Neuronal stem cell (in vitro differentiated cells): ENCODE data around the gene SMYD3.

ENCODE experiments used
- DNase-seq: peaks from one replicate; pipeline ENCODE4 v3.0.0-alpha.2; 2013; ENCODE audit warnings: low spot score
- H2AFZ ChIP-seq: one replicate; pipeline ENCODE4 v1.6.1; 2013; ENCODE audit warnings: mild to moderate bottlenecking, low read length, inconsistent platforms
- H2AK5ac ChIP-seq: 2 replicates; pipeline ENCODE4 v1.6.1; 2013; ENCODE audit warnings: low read depth, mild to moderate bottlenecking, inconsistent platforms, low read length, moderate library complexity, mixed read lengths
- H2BK120ac ChIP-seq: 2 replicates; pipeline ENCODE4 v1.6.1; 2013; ENCODE audit warnings: low read depth, mild to moderate bottlenecking, inconsistent platforms, low read length, moderate library complexity, mixed read lengths
- H2BK12ac ChIP-seq: one replicate; pipeline ENCODE4 v1.6.1; 2013; ENCODE audit warnings: low read length, inconsistent platforms
- H2BK15ac ChIP-seq: 2 replicates; pipeline ENCODE4 v1.6.1; 2013; ENCODE audit warnings: mild to moderate bottlenecking, low read length, inconsistent platforms, mixed read lengths
- H2BK5ac ChIP-seq: one replicate; pipeline ENCODE4 v1.6.1; 2013; ENCODE audit warnings: inconsistent platforms, mild to moderate bottlenecking, low read length, moderate library complexity
- H3K14ac ChIP-seq: one replicate; pipeline ENCODE4 v1.6.1; 2013; ENCODE audit warnings: low read length, inconsistent platforms
- H3K18ac ChIP-seq: 2 replicates; pipeline ENCODE4 v1.6.1; 2013; ENCODE audit warnings: low read length, inconsistent platforms
- H3K23ac ChIP-seq: 2 replicates; pipeline ENCODE4 v1.6.1; 2013; ENCODE audit warnings: low read depth, mild to moderate bottlenecking, mixed read lengths, low read length, inconsistent platforms; ENCODE audit not compliant: poor library complexity
- H3K27ac ChIP-seq: replicated peaks from 3 replicates; pipeline ENCODE4 v1.5.1; 2013; ENCODE audit warnings: low read length, inconsistent platforms
- H3K27me3 ChIP-seq, 3 experiments: 2 replicates each; pipeline ENCODE4 v1.6.1; 2013; ENCODE audit warnings: low read length in 3 of 3, mild to moderate bottlenecking in 2 of 3, inconsistent platforms in 1 of 3, low read depth in 1 of 3, mixed read lengths in 1 of 3, moderate library complexity in 1 of 3; ENCODE audit not compliant: control insufficient read depth in 3 of 3, insufficient read depth in 3 of 3
- H3K36me3 ChIP-seq, 2 donors: replicated peaks in 1 of 2; 2 replicates each; pipeline ENCODE4 v1.6.1; 2013; ENCODE audit warnings: low read length in 2 of 2; ENCODE audit not compliant: control insufficient read depth in 2 of 2, insufficient read depth in 2 of 2
- H3K4ac ChIP-seq: 2 replicates; pipeline ENCODE4 v1.6.1; 2013; ENCODE audit warnings: inconsistent platforms, mild to moderate bottlenecking, low read length, moderate library complexity
- H3K4me1 ChIP-seq, 2 donors: 1 replicate in 1 of 2; 2 replicates in 1 of 2; pipeline ENCODE4 v1.6.1; 2013; ENCODE audit warnings: low read length in 2 of 2, low read depth in 1 of 2; ENCODE audit not compliant: control insufficient read depth in 2 of 2, insufficient read depth in 1 of 2
- H3K4me2 ChIP-seq: one replicate; pipeline ENCODE4 v1.6.1; 2013; ENCODE audit warnings: mild to moderate bottlenecking, low read length, inconsistent platforms; ENCODE audit not compliant: insufficient read depth, poor library complexity, severe bottlenecking
- H3K4me3 ChIP-seq, 2 donors: 2 replicates each; pipeline ENCODE4 v1.5.1; 2013; ENCODE audit warnings: low read length in 2 of 2, mild to moderate bottlenecking in 2 of 2, inconsistent platforms in 1 of 2, moderate library complexity in 1 of 2
- H3K79me1 ChIP-seq: one replicate; pipeline ENCODE4 v1.6.1; 2013; ENCODE audit warnings: low read depth, mild to moderate bottlenecking, inconsistent platforms, low read length, moderate library complexity
- H3K9ac ChIP-seq: one replicate; pipeline ENCODE4 v1.6.1; 2013; ENCODE audit warnings: mild to moderate bottlenecking, low read depth, low read length, inconsistent platforms; ENCODE audit not compliant: poor library complexity
- H3K9me3 ChIP-seq, 2 donors: replicated peaks in 1 of 2; 2 replicates each; pipeline versions ENCODE3 to v1.6.1; 2013; ENCODE audit warnings: low read length in 2 of 2, mild to moderate bottlenecking in 2 of 2, inconsistent platforms in 1 of 2, low read depth in 1 of 2, mixed read lengths in 1 of 2, moderate library complexity in 1 of 2; ENCODE audit not compliant: control insufficient read depth in 2 of 2, insufficient read depth in 1 of 2
- H4K8ac ChIP-seq: one replicate; pipeline ENCODE4 v1.6.1; 2013; ENCODE audit warnings: low read depth, mild to moderate bottlenecking, inconsistent platforms, low read length, moderate library complexity
- H4K91ac ChIP-seq: one replicate; pipeline ENCODE4 v1.6.1; 2013; ENCODE audit warnings: low read length, low read depth, mild to moderate bottlenecking, inconsistent platforms; ENCODE audit not compliant: poor library complexity
- WGBS, 2 donors: extraction: QIAGEN DNeasy Blood & Tissue Kit; methylation state at CpG; one replicate each; pipeline ENCODE4 v1.1.7; 2013; ENCODE audit warnings: missing lambda C conversion rate in 2 of 2, mixed read lengths in 1 of 2; ENCODE audit not compliant: insufficient read length in 2 of 2, insufficient replicate concordance in 1 of 2; ENCODE audit errors: extremely low coverage in 2 of 2; 5-methylcytosine and 5-hydroxymethylcytosine counted together

The SMYD3 gene

DNA sequence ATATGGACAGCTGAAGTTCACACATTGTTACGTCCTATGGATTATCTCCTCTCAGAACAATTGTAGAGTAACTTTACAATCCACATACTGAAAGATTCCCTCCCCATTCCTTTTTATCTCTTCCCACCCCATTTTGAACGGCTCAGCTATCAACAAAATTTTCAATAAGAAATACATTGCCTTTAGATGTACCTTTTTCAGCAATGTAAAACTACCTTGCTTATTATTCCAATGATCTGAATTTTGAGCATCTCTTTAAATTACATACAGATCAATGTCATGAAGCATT is 503.7 kb downstream of the SMYD3 start:
- DNase-seq: no peak
- Histone ChIP-seq H4K91ac (no peak overlapping the region), H3K9me3 (peaks cover 0 to 1% of the 10 kb centered on the region in 2 donors), H3K4ac (no peak overlapping the region), H3K9ac (no peak overlapping the region), H3K23ac (no peak overlapping the region), H4K8ac (no peak overlapping the region), H2BK120ac (no peak overlapping the region), H3K14ac (no peak overlapping the region), H3K4me1 (no peaks in the 10 kb centered on the region), H3K4me2 (no peak overlapping the region), H2AK5ac (no peak overlapping the region), H2BK15ac (no peak overlapping the region), H2AFZ (no peak overlapping the region), H3K79me1 (no peaks in the 10 kb centered on the region), H3K27me3 (no peaks in the 10 kb centered on the region), H2BK5ac (no peak overlapping the region), H3K4me3 (no peak overlapping the region), H3K18ac (no peak overlapping the region), H3K27ac (no peak overlapping the region), H2BK12ac (no peak overlapping the region), H3K36me3 (no peaks in the 10 kb centered on the region)
- no CpG with 5 or more reads among the region's 2 CpGs for WGBS, 2 donors

DNA sequence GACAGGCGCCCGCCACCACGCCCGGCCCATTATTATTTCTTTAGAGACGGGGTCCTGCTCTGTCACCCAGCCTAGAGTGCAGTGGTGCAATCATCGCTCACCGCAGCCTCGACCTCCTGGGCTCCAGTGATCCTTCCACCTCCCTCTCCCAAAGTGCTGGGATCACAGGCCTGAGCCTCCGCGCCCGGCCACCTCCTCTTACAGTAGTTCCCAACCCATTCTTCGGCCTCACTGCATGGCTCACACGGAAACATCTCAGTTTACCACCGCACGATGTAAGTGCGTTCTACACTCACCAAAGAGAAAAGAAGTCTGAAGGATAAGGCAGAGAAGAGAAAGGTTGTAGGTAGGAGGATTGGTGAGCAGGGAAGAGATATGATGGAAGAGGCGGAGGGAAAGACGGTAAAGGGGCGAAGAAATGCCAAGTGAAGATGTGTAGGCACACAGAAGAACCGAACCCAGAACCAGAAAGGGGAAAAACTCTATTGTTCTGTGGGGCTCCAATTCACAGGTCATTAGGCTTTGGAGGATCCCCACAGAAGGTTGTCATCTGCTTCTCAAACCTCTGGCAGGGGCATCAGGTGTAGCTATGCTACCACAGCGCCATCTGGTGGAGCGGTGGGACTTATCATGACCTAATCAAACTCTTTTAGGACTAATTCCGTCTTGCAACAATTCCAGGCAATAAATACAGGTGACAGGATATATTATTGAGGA is 504.2 kb downstream of the SMYD3 start:
- no peak overlapping the region for H4K91ac ChIP-seq
- no peak overlapping the region for H2BK5ac ChIP-seq
- no peaks in the 10 kb centered on the region for H3K79me1 ChIP-seq
- H3K4me2 ChIP-seq: no peak overlapping the region
- H3K27ac ChIP-seq: no peak overlapping the region
- H3K23ac ChIP-seq: no peak overlapping the region
- no peaks in the 10 kb centered on the region for H3K27me3 ChIP-seq
- H4K8ac ChIP-seq: no peak overlapping the region
- DNase-seq: peak; percentile 81
- H3K4ac ChIP-seq: no peak overlapping the region
- no peak overlapping the region for H2BK15ac ChIP-seq
- no peak overlapping the region for H2AK5ac ChIP-seq
- no peaks in the 10 kb centered on the region for H3K36me3 ChIP-seq
- no peak overlapping the region for H2BK120ac ChIP-seq
- no peak overlapping the region for H2AFZ ChIP-seq
- no peak overlapping the region for H3K4me3 ChIP-seq
- no peak overlapping the region for H2BK12ac ChIP-seq
- peaks cover 0 to 6% of the 10 kb centered on the region in 2 donors for H3K9me3 ChIP-seq
- no peak overlapping the region for H3K9ac ChIP-seq
- 100% methylated on average over 3 of the region's 23 CpGs; no CpG with 5 or more reads in 1 of the 2 donors for WGBS, 2 donors
- no peak overlapping the region for H3K18ac ChIP-seq
- no peak overlapping the region for H3K14ac ChIP-seq
- peaks cover 0 to under 1% of the 10 kb centered on the region in 2 donors for H3K4me1 ChIP-seq

DNA sequence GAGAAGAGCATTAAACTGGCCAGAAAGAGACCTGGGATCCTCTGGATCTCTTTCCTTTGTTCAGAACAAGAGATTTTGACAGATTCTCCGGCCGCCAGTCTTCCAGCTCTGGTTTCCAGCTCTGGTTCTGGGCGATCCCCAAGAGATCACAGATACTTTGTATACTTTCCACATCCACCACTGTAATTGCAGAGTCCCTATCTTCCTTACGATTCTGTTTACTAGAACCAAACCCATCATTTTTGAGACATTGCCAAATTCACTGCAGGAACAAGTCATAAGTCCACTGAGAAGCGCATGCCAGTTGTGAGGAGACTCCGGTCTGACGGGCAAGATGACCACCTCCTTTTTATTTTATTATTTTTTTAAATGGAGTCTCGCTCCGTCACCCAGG is 505.2 kb downstream of the SMYD3 start:
- Histone ChIP-seq H2AK5ac (no peak overlapping the region), H2BK120ac (no peak overlapping the region), H3K18ac (no peak overlapping the region), H3K9me3 (peaks cover 0 to 6% of the 10 kb centered on the region in 2 donors), H4K91ac (no peak overlapping the region), H3K27me3 (no peaks in the 10 kb centered on the region), H2BK15ac (no peak overlapping the region), H3K9ac (no peak overlapping the region), H2BK12ac (no peak overlapping the region), H4K8ac (no peak overlapping the region), H3K27ac (no peak overlapping the region), H3K4ac (no peak overlapping the region), H3K36me3 (no peaks in the 10 kb centered on the region), H2AFZ (no peak overlapping the region), H3K23ac (no peak overlapping the region), H3K4me1 (peaks cover 3 to 6% of the 10 kb centered on the region in 2 donors), H2BK5ac (no peak overlapping the region), H3K4me2 (no peak overlapping the region), H3K79me1 (no peaks in the 10 kb centered on the region), H3K14ac (no peak overlapping the region), H3K4me3 (no peak overlapping the region)
- no peak for DNase-seq
- no CpG with 5 or more reads among the region's 9 CpGs for WGBS, 2 donors

DNA sequence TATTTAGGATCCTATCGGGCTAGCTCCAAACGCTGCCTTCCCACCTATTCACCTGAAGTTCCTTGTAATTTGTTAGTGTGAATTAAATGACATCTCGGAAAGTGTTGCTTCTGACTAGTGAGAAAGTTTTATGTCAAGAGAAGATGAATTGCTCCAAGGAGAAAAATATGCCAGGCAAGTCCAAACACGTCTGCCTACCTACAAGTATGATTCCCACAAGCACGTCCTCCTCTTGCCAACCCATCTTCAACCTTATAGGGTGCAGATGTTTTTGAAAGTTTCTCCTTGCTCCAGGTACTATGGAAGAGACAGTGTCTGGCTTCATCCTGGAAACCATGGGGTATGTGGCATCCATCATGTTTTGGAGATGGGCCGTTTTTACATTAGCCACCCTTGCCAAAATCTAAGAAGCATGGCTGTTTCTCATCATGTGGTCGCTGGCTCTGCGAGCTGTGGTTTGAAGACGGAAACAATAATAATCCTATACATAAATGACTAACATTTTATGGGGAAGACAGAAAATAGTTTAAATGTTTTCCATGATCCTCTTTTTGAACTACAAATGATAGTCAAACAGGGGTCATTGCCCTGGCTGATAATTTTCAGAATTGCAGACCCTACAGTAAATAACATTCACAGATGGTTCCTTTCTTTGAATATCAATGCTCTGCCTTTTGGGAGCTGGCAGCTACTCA is 505.8 kb downstream of the SMYD3 start:
- Histone ChIP-seq H3K4me3 (no peak overlapping the region), H3K27ac (no peak overlapping the region), H3K79me1 (no peaks in the 10 kb centered on the region), H3K27me3 (no peaks in the 10 kb centered on the region), H3K9ac (no peak overlapping the region), H4K91ac (no peak overlapping the region), H2BK120ac (no peak overlapping the region), H2BK12ac (no peak overlapping the region), H2AFZ (no peak overlapping the region), H3K36me3 (no peaks in the 10 kb centered on the region), H2BK15ac (no peak overlapping the region), H3K4me2 (no peak overlapping the region), H2BK5ac (no peak overlapping the region), H3K4me1 (peaks cover 3 to 6% of the 10 kb centered on the region in 2 donors), H3K18ac (no peak overlapping the region), H3K4ac (no peak overlapping the region), H2AK5ac (no peak overlapping the region), H3K23ac (no peak overlapping the region), H4K8ac (no peak overlapping the region), H3K14ac (no peak overlapping the region), H3K9me3 (peaks cover 0 to 6% of the 10 kb centered on the region in 2 donors)
- no CpG with 5 or more reads among the region's 9 CpGs for WGBS, 2 donors
- no peak for DNase-seq
